Measurements from ENCODE around the gene SCG3.

GRCh38 chr15:51718746-51719145, 37.4 kb downstream of the SCG3 start:
- TF ChIP-seq TAF1 (IDR thresholded peaks at IDR 0.05; ENCODE audit: borderline replicate concordance, insufficient read depth, low read length) (no peak), SIN3A (IDR thresholded peaks at IDR 0.05; ENCODE audit: borderline replicate concordance, insufficient read depth, low read length) (no peak)
